GM19043 (cell line): ENCODE data around the gene TMEM212.
"Not testable (repeated sequence)": the region's sequence is repeated elsewhere in the genome, so short reads cannot be mapped to it uniquely, and the experiment has no call there.

Experiments used
- ATAC-seq: cut with Tn5 transposase; IDR thresholded peaks from one replicate; pipeline ENCODE4 v1.9.1; 2021; ENCODE audit warnings: low read depth; ENCODE audit not compliant: unreplicated experiment

Gene TMEM212

GRCh38 chr3:171851660-171852058 lies 8.5 kb downstream of the TMEM212 start:
- no peak for ATAC-seq

DNA sequence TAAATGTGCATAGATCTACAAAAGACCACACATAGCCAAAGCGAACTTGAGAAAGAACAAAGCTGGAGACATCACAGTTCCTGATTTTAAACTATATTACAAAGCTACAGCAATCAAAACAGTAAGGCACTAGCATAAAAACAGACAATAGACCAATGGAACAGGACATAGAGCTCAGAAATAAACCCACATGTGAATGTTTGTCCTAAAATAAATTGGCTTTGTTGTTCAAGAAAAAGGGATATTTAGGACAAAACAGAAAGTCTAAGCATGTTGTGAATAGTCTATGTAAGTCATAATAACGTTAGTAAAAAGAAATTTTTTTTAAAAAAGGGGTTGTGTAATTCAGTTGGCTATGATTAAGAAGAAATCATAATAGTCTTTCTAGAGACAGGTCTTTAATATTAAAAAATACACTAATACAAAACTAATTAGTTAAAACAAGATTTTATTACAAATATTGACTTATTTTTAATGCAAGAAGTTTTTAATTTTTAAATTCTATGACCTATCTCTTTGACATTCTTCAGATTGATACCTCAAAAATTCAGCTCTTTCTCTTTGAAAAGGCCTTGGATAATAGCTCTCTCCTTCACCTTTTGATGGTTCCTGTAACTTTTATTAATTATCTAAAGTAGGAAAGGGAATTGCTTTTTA lies 11.6 kb downstream of the TMEM212 start:
- ATAC-seq: no peak

GRCh38 chr3:171858770-171859169 lies 15.6 kb downstream of the TMEM212 start:
- ATAC-seq: not testable (repeated sequence)

GRCh38 chr3:171860830-171861535 lies 17.8 kb downstream of the TMEM212 start:
- no peak for ATAC-seq

DNA sequence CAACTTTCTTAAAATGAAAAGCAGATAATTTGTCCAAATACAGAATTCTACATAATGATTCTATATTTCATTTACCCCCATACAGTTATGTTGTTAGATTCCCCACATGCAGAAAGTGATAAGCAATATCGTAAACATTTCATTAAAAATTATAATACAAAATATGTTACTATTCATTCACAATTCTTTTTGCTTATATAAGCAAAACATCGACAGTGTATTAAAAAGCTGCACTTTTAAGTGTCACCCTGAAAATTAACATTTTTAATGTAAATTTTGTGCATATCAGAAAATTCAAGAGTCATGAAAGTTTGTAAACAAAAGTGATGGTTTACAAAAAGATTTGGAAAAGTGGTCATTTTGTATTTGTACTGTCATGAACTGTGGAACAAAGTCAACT lies 19.2 kb downstream of the TMEM212 start:
- ATAC-seq: no peak

DNA sequence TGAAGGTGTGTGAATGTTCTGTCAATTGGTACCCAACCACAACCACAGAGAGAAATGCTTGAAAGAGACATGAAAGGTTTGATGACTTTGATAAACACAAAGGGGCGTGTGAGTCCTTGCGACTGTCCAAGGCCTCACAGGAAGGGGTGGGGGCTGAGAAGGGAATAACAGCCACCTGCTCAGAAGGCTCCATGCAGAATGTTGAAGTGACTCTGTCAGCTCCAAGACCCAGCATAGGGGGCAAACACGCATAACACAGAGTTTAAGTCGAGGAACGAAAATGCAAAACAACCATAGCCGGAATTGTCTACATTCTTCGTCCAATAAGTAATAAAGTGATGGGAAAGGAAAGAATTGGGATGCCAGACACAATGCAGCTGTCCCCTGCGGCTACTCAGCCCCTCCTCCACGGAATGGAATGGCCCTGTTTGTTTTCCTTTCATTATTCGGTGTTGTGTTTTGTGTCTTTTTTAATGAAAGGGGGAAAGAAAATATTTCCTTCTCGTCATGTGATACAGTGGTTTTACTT lies 19.9 kb downstream of the TMEM212 start:
- ATAC-seq: no peak

- ATAC-seq: no peak
These were observed 20.8 kb downstream of the TMEM212 start for GRCh38 chr3:171863920-171864319.

DNA sequence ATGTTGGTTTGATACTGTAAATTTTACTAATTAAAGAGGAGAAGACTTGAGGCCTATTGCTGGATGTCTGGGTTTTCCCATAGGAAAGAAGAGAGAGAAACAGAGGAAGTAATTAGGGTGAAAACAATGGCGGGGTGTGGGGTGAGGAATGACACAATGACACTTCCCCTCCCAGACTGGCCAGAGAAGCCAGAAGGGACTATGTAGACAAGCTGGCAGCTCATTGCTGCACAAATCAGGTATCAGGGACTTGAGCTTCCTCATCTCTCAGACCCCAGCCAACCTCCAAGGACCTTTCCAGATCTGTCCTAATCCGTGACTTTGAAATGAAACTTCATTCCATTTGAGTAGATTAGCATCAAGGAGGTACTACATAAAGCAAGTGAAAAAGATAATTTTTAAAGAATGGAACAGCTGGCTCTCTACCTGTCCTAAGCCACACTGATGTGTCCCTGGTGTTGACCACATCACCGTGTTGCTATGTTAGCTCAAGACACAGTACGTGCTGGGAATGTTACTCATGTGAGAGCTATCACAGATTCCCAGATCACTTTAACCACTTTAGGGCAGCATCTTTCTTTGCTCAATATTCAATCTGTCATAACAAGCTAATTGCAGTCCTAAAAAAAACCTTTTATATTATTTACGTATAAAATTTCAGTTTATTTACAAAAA lies 22.2 kb downstream of the TMEM212 start:
- ATAC-seq: no peak

DNA sequence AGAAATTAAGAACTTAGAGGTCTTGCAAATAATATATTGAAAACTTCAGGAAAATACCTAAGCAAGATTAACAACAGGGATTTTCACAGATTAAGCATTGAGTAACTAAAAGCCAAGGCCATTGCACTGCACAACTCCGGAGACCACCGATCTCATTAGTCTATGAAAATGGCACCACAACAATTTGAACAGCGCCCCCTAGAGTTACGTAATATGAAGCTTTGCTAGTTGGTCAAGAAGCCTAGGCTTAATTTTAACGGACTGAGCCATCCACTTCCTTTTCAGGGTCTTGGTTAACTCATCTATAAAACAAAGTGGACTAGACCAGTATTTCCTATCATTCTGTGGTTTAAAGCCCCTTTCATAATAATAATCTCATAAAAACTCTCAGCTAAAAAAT lies 24.8 kb downstream of the TMEM212 start:
- ATAC-seq: no peak

DNA sequence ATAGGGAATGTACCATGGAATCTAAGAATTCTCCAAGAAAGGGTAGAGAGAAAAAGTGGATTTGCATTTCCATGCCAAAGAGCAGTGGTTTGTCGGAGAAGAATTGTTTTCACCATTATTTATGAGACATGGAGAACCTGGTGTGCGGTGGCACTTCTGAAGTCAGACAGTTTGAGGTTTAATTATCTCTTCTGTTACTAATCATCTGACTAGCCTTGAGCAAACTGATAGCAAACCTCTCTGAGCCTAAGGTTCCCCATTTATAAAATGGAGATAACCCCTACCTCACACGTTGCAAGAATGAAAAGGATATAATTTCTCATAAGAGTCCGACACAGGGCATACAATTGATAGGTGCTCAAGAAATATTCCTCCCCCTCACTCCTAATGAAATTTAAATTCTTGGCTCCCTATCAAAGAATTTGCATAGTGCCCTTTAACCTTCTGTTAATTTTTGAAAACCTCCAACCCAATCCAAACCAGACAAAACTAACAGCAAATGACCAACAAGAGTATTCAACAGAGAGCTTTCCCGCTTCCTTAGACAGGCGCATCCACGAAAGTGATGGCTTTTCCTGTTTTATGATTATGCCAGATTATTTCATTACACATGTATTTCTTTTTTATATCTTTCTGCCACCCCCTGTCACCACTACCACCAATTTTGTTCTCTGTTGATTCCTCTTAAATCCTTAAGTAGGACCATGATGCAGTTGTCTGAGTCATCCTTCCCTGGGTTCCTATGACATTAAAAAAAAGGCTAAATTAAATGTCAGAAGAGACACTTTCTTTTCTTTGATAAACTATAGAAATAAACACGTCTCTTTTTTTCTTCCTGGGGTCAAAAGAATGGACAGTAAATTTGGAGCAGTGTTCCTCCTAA lies 28.5 kb downstream of the TMEM212 start:
- no peak for ATAC-seq

DNA sequence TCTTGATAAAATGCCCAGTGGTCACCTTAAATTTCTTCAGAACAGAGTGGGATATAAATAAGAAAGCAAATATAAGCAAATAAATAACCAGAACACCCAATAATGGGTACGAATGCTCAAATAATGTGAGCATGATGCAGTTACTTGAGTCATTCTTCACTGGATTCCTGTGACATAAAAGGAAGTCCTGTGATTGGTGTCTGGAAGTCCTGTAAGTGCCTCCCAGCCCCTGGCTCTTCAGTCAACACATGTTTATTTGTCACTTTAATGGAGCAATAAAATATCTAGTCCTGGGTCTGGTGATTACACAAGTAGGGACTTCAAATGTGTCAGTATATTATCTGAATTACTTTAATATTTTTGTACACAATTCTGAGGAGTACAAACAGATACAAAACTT lies 30.4 kb downstream of the TMEM212 start:
- no peak for ATAC-seq

DNA sequence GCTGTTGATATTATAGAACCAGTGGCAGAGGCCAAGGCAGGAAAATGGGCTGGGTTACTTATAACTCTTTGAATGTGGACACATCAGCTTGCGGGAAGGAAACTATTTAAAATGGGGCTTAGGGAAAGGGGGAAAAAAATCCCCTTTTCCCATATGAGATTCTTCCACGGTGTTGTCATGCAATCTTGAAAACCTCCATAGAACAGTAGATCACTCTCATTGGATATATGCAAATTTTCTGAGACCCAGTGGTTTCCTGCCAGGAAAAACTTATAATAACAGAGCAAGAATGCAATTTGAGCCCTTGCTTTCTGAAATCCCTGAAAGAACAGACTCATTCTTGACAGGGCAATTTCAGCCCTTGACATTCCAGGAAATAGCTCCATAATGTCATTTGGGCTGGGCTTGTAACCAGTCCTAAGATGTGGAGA lies 31.1 kb downstream of the TMEM212 start:
- no peak for ATAC-seq

GRCh38 chr3:171874879-171875278 lies 31.7 kb downstream of the TMEM212 start:
- ATAC-seq: no peak

GRCh38 chr3:171875923-171876412 lies 32.8 kb downstream of the TMEM212 start:
- ATAC-seq: no peak

DNA sequence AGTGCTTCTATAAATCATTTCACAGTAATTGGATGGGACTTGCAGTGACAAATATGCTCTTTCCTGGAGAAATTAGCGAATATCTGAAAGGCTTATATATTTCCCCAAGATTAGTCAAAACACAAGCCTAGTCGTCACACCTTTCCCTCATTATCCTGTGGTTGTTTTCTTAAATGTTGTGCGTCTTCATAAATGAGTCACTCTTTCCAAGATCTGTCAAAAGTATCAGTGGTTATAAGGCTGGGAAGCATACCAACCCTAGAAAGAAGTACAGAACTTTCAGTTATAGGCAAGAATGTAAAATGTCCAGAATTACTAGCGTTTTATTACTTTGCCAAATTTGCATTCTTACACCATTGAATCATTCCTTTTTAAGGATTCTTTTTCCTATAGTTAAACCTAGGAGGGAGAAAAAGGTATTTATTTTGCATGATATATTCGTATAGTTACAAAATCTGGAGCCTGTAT lies 33.6 kb downstream of the TMEM212 start:
- ATAC-seq: no peak

- ATAC-seq: no peak
These were observed 35.5 kb downstream of the TMEM212 start for GRCh38 chr3:171878461-171879225.

GRCh38 chr3:171879472-171879871 lies 36.3 kb downstream of the TMEM212 start:
- ATAC-seq: no peak

DNA sequence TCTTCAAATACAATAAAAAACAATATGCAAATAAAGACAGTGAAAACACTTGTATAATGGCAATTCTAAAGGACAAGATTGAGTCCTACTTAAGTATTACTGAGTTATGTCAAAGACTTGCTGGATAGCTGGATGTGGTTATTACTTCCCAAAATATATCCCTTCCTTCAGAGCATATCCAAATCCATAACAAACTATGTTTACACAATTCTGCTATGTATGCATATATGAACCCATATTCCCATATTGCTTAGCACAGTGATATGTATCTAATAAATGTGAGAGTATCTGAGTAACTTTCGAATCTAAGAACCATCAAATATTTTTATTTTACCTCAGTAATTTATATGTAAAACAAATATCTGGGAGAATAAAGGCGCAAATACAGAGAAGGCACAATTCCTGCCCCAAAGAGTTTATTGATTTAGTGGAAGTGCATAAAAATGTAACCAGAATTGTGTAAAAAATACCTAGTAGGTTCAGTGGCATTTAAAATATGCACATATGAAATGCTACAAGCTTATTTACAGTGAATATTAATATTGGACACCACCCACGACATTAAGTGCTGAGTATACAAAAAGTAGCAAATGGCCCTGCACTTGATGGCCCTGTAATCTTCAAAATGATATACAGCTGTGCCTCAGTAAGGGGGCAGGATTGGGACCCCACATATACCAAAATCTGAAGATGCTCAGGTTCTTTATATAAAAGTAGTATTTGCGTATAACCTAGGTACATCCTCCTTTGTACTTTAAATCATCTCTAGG lies 37.1 kb downstream of the TMEM212 start:
- ATAC-seq: no peak

- no peak for ATAC-seq
These were observed 38.1 kb downstream of the TMEM212 start for GRCh38 chr3:171881251-171881650.
